ENCODE measurements around the gene MAB21L4.

Gene MAB21L4

GRCh38 chr2:240886678-240887609, 9.0 kb downstream of the MAB21L4 start:
- Mint-ChIP-seq H3K27ac (no peak overlapping the region), H3K9me3 (no peaks in the 10 kb centered on the region), H3K4me3 (no peak overlapping the region), H3K4me1 (no peaks in the 10 kb centered on the region), H3K27me3 (no peaks in the 10 kb centered on the region), H3K36me3 (no peaks in the 10 kb centered on the region)
- DNase-seq: no peak
- CTCF ChIA-PET: no interaction called here

DNA sequence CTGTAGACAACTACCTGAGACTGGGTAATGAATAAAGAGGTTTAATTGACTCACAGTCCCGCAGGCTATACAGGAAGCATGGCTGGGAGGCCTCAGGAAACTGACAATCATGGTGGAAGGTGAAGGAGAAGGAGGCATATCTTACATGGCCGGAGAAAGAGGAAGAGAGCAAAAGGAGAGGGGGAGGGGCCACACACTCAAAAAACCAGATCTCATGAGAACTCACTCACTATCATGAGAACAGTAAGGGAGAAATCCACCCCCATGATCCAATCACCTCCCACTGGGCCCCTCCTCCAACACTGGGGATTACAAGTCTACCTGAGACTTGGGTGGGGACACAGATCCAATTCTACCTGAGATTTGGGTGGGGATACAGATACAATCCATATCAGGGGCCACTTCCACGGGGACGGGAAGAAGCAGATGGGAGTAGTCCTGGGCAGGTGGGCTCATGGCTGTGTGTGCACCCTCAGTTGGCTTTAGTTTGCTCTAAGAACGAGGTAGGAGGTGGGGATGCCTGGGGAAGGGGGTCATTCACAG, 9.9 kb downstream of the MAB21L4 start:
- H3K9me3 Mint-ChIP-seq: no peaks in the 10 kb centered on the region
- H3K27me3 Mint-ChIP-seq: no peaks in the 10 kb centered on the region
- no peaks in the 10 kb centered on the region for H3K36me3 Mint-ChIP-seq
- no peak for DNase-seq
- no peaks in the 10 kb centered on the region for H3K4me1 Mint-ChIP-seq
- H3K27ac Mint-ChIP-seq: no peak overlapping the region
- no peak overlapping the region for H3K4me3 Mint-ChIP-seq
- CTCF ChIA-PET: no interaction called here

GRCh38 chr2:240885566-240885965, 10.4 kb downstream of the MAB21L4 start:
- no peak for DNase-seq
- no peaks in the 10 kb centered on the region for H3K4me1 Mint-ChIP-seq
- H3K27me3 Mint-ChIP-seq: no peaks in the 10 kb centered on the region
- CTCF ChIA-PET: no interaction called here
- H3K27ac Mint-ChIP-seq: no peak overlapping the region
- H3K36me3 Mint-ChIP-seq: no peaks in the 10 kb centered on the region
- H3K9me3 Mint-ChIP-seq: no peaks in the 10 kb centered on the region
- no peak overlapping the region for H3K4me3 Mint-ChIP-seq

DNA sequence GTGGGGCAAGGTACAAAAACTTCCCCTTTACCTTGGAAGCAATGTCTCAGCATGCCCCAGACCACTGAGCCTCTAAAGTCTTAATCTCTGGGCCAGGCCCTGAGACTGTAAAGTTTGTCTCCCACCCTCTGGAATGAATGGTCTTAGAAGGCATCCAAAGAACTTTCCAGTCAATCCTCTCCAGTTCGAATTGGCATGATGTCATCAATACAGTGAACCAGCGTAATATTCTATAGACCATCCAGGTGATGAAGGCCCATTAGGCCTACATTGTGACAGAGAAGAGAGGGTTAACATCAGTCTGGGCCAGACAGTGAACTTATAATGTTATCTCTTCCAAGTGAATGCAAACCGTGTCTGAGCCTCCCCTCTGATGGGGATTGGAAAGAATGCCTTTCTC, 11.2 kb downstream of the MAB21L4 start:
- H3K9me3 Mint-ChIP-seq: no peaks in the 10 kb centered on the region
- no peaks in the 10 kb centered on the region for H3K27me3 Mint-ChIP-seq
- CTCF ChIA-PET: no interaction called here
- no peak for DNase-seq
- H3K4me3 Mint-ChIP-seq: no peak overlapping the region
- no peak overlapping the region for H3K27ac Mint-ChIP-seq
- H3K36me3 Mint-ChIP-seq: no peaks in the 10 kb centered on the region
- H3K4me1 Mint-ChIP-seq: no peaks in the 10 kb centered on the region

GRCh38 chr2:240884221-240884620, 11.7 kb downstream of the MAB21L4 start:
- Mint-ChIP-seq H3K27ac (no peak overlapping the region), H3K27me3 (no peaks in the 10 kb centered on the region), H3K4me3 (no peak overlapping the region), H3K9me3 (no peaks in the 10 kb centered on the region), H3K36me3 (no peaks in the 10 kb centered on the region), H3K4me1 (no peaks in the 10 kb centered on the region)
- DNase-seq: no peak
- CTCF ChIA-PET: no interaction called here

DNA sequence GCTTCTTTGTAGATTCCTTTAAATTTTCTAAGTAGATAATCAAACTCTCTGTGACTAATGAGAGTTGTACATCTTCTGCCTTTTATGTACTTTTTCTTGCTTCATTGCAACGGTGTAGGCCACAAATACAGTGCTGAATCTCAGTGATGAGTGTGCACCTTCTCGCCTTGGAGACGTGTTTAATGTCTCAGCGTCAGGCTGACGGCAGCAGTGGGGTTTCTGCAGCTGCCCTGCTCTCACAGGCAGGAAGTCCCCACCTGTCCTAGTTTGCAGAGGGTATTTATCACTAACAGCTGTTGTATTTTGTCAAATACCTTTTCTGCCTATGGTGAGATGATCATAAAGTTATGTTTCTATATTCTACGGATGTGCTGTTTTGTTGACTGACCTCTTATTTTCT, 14.0 kb downstream of the MAB21L4 start:
- no peaks in the 10 kb centered on the region for H3K27me3 Mint-ChIP-seq

DNA sequence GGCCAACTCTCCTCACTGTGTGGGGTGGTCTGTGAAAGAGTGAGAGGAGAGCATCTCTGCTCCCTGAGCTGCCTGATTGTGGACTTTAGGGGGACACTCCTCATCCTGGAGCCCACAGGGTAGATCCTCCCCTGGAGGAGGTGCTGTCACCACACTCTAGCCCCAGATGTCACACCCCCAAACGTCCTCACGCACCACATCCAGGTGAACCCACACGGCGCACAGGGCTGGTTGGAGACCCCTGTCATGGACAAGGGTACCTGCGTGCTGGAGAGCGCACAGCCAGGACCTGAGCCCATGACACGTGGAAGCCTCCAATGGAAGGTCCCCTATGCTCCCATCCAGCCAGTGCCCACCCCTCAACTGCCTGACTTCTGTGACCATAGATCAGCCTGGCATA, 16.9 kb downstream of the MAB21L4 start:
- no peak overlapping the region for H3K27ac Mint-ChIP-seq
- no peak overlapping the region for H3K4me3 Mint-ChIP-seq
- CTCF ChIA-PET: no interaction called here
- no peak for DNase-seq
- no peaks in the 10 kb centered on the region for H3K27me3 Mint-ChIP-seq
- no peaks in the 10 kb centered on the region for H3K9me3 Mint-ChIP-seq
- H3K4me1 Mint-ChIP-seq: no peaks in the 10 kb centered on the region
- no peaks in the 10 kb centered on the region for H3K36me3 Mint-ChIP-seq

More for the DNA sequence above, 14.0 kb downstream of the MAB21L4 start:
- H3K27ac Mint-ChIP-seq: no peak overlapping the region
- H3K4me1 Mint-ChIP-seq: no peaks in the 10 kb centered on the region
- CTCF ChIA-PET: no interaction called here
- no peaks in the 10 kb centered on the region for H3K9me3 Mint-ChIP-seq
- H3K36me3 Mint-ChIP-seq: no peaks in the 10 kb centered on the region
- H3K4me3 Mint-ChIP-seq: no peak overlapping the region
- no peak for DNase-seq

DNA sequence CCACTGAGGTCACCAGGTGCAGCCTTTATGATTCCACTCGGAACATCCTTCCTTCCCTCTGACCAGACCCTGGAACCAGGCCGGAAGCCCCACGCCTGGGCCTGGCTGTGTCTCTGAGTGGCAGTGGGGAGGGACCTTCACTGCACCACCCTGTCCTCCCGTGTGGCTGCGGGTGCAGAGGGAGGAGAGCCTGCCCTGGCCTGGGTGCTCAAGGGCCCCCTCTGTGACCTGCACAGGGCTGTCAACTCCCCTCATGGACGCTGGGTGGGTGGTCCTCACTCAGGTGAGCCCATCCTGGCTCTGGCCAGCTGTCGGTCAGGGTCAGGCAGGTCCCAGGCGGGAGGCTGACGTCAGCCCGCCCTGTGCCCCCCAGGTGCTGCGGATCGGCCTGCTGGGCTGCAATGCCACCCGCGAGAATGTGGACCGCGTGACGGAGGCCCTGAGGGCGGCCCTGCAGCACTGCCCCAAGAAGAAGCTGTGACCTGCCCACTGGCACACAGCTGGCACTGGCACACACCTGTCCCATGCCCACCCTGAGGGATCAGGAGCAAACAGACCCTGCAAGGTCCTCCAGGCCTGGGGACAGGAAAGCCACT, 17.5 kb downstream of the MAB21L4 start:
- no peak overlapping the region for H3K4me3 Mint-ChIP-seq

DNA sequence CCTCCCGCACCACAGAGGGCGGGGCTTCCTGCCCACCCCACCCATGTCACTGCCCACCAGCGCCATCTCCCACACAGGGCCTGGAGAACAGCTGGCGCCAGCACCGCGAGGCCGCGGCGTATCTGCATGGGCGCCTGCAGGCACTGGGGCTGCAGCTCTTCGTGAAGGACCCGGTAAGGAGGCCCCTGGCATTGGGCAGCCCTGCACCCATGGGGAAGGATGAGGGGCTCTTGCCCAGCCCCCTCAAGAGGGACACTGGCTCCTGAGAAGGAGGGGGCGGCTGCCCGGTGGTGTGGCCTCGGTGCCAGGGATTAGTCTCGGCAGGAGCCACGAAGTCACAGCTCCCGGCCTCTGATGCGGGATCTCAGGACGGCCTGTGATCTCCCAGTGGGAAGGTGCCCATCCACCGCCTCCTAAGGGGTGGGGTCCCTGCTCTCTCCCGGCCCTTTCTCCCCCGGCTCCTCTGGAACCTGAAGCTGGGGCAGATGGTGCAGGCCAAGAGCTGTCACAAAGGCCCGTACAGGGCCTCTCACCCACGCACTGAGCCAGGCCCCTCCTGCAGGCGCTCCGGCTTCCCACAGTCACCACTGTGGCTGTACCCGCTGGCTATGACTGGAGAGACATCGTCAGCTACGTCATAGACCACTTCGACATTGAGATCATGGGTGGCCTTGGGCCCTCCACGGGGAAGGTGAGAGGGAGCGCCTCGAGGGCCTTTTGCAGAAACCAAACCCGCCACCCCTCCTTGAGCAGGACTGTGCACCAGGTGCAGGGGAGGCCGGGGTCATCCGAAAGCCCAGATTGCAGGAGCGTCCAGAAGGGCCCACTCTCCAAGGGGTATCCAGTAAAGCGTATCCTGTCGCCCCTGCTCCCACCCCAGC, 18.3 kb downstream of the MAB21L4 start:
- Mint-ChIP-seq H3K9me3 (no peaks in the 10 kb centered on the region), H3K36me3 (no peaks in the 10 kb centered on the region), H3K4me3 (no peak overlapping the region), H3K27me3 (no peaks in the 10 kb centered on the region), H3K27ac (no peak overlapping the region), H3K4me1 (no peaks in the 10 kb centered on the region)
- CTCF ChIA-PET: no interaction called here
- DNase-seq: no peak

More for the DNA sequence above, 17.5 kb downstream of the MAB21L4 start:
- no peak for DNase-seq
- CTCF ChIA-PET: no interaction called here
- H3K27ac Mint-ChIP-seq: no peak overlapping the region
- H3K27me3 Mint-ChIP-seq: no peaks in the 10 kb centered on the region
- no peaks in the 10 kb centered on the region for H3K4me1 Mint-ChIP-seq
- no peaks in the 10 kb centered on the region for H3K36me3 Mint-ChIP-seq
- no peaks in the 10 kb centered on the region for H3K9me3 Mint-ChIP-seq

GRCh38 chr2:240876475-240877251, 19.3 kb downstream of the MAB21L4 start:
- no peaks in the 10 kb centered on the region for H3K27me3 Mint-ChIP-seq
- H3K4me1 Mint-ChIP-seq: no peaks in the 10 kb centered on the region
- no peak overlapping the region for H3K4me3 Mint-ChIP-seq
- CTCF ChIA-PET: no interaction called here
- H3K36me3 Mint-ChIP-seq: no peaks in the 10 kb centered on the region
- H3K27ac Mint-ChIP-seq: no peak overlapping the region
- no peaks in the 10 kb centered on the region for H3K9me3 Mint-ChIP-seq
- DNase-seq: no peak

DNA sequence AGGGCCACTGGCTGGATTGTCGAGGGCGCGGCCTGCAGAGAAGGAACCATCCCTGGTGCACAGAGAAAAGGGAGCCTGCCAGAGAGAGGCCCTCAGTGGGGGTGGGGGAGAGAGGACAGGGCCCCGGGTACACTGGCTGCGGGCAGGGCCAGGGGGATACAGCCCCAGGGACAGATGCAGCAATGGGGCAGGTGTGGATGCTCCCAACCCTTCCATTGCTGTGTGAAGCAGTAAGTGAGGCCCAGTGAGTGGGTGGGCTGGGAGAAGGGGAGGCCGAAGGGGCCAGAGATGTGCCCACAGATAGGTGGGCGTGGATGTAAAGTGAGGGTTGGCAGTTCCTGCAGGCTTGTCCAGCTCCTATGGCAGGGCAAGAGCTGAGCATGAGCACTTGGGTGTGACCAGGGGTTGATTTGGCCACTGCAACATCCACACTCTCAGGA, 19.9 kb downstream of the MAB21L4 start:
- CTCF ChIA-PET: no interaction called here

DNA sequence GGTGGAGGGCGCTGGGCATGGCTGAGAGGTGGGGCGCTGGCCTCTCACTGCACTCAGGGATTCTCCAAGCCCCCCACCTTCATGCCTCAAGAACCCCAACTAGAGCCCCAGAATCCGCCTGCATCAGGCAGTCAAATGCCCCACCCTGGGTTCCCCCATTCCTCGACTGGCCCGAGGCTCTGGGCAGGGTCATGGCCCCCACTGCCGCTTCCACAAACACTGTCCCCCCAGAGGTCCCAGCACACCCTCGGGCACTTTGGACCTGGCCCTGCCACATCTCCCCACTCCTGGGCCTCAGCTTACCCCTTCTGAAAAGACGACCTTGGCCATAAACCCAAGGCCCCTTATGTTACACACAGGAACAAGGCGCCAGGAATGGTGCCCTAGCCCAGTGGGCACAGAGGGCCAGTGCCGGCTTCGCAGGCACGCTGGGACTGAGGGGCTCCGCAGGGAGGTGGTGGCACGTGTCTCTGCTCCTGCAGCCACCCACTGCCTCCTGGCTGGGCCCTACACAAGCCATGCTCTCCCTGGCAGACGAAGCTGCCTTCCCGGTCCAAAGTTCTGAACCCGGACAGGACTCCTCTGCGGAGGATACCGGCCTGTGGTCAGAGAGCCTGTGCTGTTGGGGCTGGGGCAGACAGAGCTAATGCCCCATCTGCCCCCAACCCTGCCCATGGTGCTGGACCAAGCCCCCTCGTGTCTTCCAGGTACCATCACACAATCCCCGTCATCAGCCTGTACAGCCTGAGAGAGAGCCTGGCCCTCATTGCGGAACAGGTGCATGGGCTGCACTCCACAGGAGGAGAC, 20.5 kb downstream of the MAB21L4 start:
- Mint-ChIP-seq H3K4me1 (no peaks in the 10 kb centered on the region), H3K27ac (no peak overlapping the region), H3K4me3 (no peak overlapping the region), H3K36me3 (no peaks in the 10 kb centered on the region), H3K9me3 (no peaks in the 10 kb centered on the region), H3K27me3 (no peaks in the 10 kb centered on the region)
- CTCF ChIA-PET: no interaction called here
- no peak for DNase-seq

More for the DNA sequence above, 19.9 kb downstream of the MAB21L4 start:
- DNase-seq: no peak
- H3K4me3 Mint-ChIP-seq: no peak overlapping the region
- H3K27me3 Mint-ChIP-seq: no peaks in the 10 kb centered on the region
- H3K36me3 Mint-ChIP-seq: no peaks in the 10 kb centered on the region
- no peaks in the 10 kb centered on the region for H3K9me3 Mint-ChIP-seq
- H3K4me1 Mint-ChIP-seq: no peaks in the 10 kb centered on the region
- H3K27ac Mint-ChIP-seq: no peak overlapping the region

DNA sequence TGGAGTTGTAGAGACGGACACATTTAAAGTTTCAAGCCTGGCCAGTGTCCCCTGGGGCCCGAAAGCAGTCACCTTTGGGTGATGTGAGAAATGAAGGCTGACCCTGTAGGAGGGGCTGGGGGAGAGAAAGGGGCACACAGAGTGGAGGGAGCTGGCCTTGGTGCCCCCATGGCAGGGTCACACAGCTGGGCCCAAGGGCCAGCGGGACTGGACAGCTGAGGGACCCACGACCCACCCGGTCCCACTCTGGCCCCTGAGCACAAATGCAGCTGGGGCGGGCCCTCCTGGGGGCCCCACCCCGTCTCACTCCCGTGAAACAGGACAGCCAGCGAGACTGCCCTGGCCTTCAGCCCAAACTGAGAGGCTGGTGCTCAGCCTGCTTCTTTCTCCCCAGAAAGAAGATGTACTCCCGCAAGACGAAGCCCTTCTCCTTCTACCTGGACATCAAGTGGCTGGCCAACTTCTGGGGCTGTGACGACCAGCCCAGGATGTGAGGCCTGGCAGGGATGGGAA, 21.2 kb downstream of the MAB21L4 start:
- H3K27ac Mint-ChIP-seq: no peak overlapping the region
- no peaks in the 10 kb centered on the region for H3K4me1 Mint-ChIP-seq
- CTCF ChIA-PET: interaction anchor here (1.1 kb wide), 1 partner anchor 24 kb away, joined by 3 read pairs; no protein-coding TSS in a partner anchor
- no peaks in the 10 kb centered on the region for H3K36me3 Mint-ChIP-seq
- H3K9me3 Mint-ChIP-seq: no peaks in the 10 kb centered on the region
- DNase-seq: no peak
- no peak overlapping the region for H3K4me3 Mint-ChIP-seq
- H3K27me3 Mint-ChIP-seq: no peaks in the 10 kb centered on the region

All from activated naive CD4-positive, alpha-beta T cell treated with anti-CD3 and anti-CD28 coated beads, Interleukin-2, amount 10 ng/mL, durations not matched to agents 7 days and 5 days (primary cell).